Large intestine (tissue), 3 donors: Measurements from ENCODE around the gene FAM161B. TPM values are rescaled to one million over a fixed set of nuclear protein-coding genes. Genes with fewer than 3 reads are reported as not detected.

ENCODE experiments used
- DNase-seq, 2 donors: peaks; one replicate each; pipeline versions ENCODE4 v3.0.0 to v3.0.0-alpha.2; 2013
- H3K27ac ChIP-seq: one replicate; pipeline ENCODE4 v1.5.1; 2013; ENCODE audit warnings: low read length
- H3K27me3 ChIP-seq: 2 replicates; pipeline ENCODE4 v1.6.1; 2013; ENCODE audit warnings: low read length; ENCODE audit not compliant: control insufficient read depth, insufficient read depth
- H3K36me3 ChIP-seq: 2 replicates; pipeline ENCODE4 v1.6.1; 2013; ENCODE audit warnings: low read length; ENCODE audit not compliant: control insufficient read depth, insufficient read depth
- H3K4me1 ChIP-seq: one replicate; pipeline ENCODE4 v1.6.1; 2013; ENCODE audit warnings: low read length; ENCODE audit not compliant: control insufficient read depth, insufficient read depth
- H3K4me3 ChIP-seq: one replicate; pipeline ENCODE4 v1.5.1; 2013; ENCODE audit warnings: low read length
- H3K9me3 ChIP-seq: one replicate; pipeline ENCODE4 v1.6.1; 2013; ENCODE audit warnings: mild to moderate bottlenecking, low read depth, low read length, moderate library complexity; ENCODE audit not compliant: control insufficient read depth
- WGBS: methylation state at CpG from one replicate; pipeline ENCODE4 v1.1.5; 2013; ENCODE audit warnings: low lambda C conversion rate; ENCODE audit not compliant: insufficient coverage; 5-methylcytosine and 5-hydroxymethylcytosine counted together
- polyA plus RNA-seq: library from polyadenylated mRNA; unstranded; fragments of 120-200 nt; gene quantifications from one replicate; pipeline ENCODE4 v1.2.1, GENCODE V29; 2013

The FAM161B gene
- polyA plus RNA-seq, 1 donor, result 4.9 TPM

DNA sequence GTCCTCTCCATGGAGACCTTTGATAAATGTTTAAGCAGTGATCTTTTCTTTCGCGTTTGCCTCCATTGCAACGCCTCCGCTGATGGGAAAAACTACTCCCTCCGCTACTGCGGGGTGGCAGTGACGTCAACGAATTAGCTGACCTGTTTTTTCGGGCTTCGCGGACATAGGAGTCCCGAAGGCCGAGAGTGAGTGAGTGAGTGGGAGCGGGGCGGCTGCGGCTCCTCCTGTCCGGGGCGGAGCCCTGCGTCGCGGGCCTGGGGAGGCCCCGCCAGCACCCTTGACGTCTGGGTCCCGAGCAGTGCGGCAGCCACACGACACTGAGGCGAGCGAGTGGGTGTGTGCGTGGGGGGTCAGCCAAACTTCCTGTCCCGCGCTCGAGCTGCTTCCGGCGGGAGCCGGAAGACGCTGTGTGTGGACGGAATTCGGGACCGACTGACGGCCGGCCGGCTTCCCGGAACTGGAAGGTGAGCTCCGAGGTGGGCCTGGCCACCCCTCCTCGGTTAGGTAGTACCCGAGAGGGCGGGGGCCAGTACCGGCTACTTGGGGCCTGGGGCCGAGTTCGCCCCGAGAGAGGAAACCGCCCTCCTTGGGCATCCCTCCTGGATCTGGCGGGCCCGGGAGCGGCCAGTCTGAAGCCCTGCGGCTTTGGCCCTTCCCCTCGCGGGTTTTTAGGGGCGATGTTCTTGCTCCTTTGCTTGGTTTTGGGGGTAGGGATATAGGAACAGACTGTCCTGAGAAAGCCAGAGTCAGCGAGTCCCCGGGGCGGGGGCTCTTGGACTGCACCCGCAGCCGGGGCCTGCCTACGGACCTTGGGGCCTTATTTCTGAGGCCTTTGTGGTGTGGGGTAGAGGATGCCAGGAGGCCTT lies 63.2 kb downstream of the FAM161B start, which contains the start of gene ZNF410:
ZNF410 (plus strand) TSS at position 411 of the 869 bp plus-strand sequence. CDS start 5,317 bp downstream, outside the sequence.
- no peaks in the 10 kb centered on the region for H3K9me3 ChIP-seq
- WGBS, result no CpG with 5 or more reads among the region's 65 CpGs
- no peaks in the 10 kb centered on the region for H3K36me3 ChIP-seq
- H3K27ac ChIP-seq, result peak within 1 kb of the TSS; percentile 90
- H3K4me3 ChIP-seq, result peak within 1 kb of the TSS; percentile 93
- no peaks in the 10 kb centered on the region for H3K27me3 ChIP-seq
- DNase-seq, result peak; percentile 91 to 96
- H3K4me1 ChIP-seq, result peaks cover 9% of the 10 kb centered on the region

DNA sequence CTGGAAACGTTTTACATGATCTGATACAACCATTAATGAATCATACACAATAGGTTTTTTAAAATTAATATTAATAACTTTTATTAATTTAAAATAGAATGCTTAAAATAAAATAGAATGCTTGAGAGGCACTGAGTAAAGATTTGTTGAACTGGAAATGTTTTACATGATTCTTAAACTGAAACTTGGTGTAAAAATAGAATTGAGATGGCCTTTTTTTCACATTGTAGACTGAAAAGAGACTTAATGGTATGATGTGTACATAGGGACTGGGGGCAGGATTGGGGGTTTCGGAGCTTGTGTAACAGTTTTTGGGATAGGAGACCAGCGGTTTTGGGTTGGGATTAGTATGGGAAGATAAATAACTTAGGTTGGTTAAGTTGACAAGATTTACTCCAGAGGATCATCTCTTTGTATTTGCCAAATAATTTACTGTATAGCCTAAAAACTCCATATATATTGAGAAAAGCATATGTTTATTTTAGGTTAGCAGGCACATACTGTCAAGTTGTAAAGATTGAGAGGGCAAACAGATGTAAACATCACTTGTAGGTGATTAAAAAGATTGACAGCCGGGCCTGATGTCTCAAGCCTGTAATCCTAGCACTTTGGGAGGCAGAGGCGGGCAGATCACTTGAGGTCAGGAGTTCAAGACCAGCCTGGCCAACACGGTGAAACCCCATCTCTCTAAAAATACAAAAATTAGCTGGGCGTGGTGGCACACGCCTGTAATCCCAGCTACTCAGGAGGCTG lies 65.3 kb downstream of the FAM161B start:
- WGBS, result 80% methylated on average over 3 of the region's 8 CpGs
- Histone ChIP-seq H3K27ac (no peak overlapping the region), H3K36me3 (no peaks in the 10 kb centered on the region), H3K4me1 (peaks cover 9% of the 10 kb centered on the region), H3K4me3 (no peak overlapping the region), H3K9me3 (no peaks in the 10 kb centered on the region), H3K27me3 (no peaks in the 10 kb centered on the region)
- DNase-seq, result no peak

Other genes starting within 250 kb of the FAM161B start
- gene PNMA1, start 235.7 kb downstream of the FAM161B start, polyA plus RNA-seq, result 34.9 TPM
- gene PTGR2, start 98.3 kb downstream of the FAM161B start, polyA plus RNA-seq, result 16.2 TPM
- gene ZNF410, start 63.2 kb downstream of the FAM161B start, polyA plus RNA-seq, result 38.5 TPM
- 25.4 TPM for gene COQ6, start 208 bp upstream of the FAM161B start, polyA plus RNA-seq
- gene ENTPD5, start 69.2 kb upstream of the FAM161B start, polyA plus RNA-seq, result 75.2 TPM
- 6.9 TPM for gene BBOF1, start 69.3 kb upstream of the FAM161B start, polyA plus RNA-seq
- gene ALDH6A1, start 134.4 kb upstream of the FAM161B start, polyA plus RNA-seq, result 24.7 TPM
- 11.1 TPM for gene LIN52, start 134.9 kb upstream of the FAM161B start, polyA plus RNA-seq